Cardiac muscle cell (in vitro differentiated cells and primary cell): ENCODE results near the gene DFFA. TPM values are rescaled to one million over a fixed set of nuclear protein-coding genes. Genes with fewer than 3 reads are reported as not detected.

Experiments used
- DNase-seq, 2 donors: peaks; one replicate each; pipeline versions ENCODE4 v3.0.0 to v3.0.0-alpha.2; 2010 to 2017; ENCODE audit warnings: low read depth in 1 of 2, low spot score in 1 of 2
- H3K27ac ChIP-seq: fragments of 200-600 bp; sonication (generic); 2 replicates; pipeline ENCODE4 v1.5.1; 2016
- H3K27me3 ChIP-seq: fragments of 200-600 bp; sonication (generic); 2 replicates; pipeline ENCODE4 v1.6.0; 2016; ENCODE audit warnings: control low read depth
- H3K36me3 ChIP-seq: fragments of 200-600 bp; sonication (generic); 2 replicates; pipeline ENCODE4 v1.5.1; 2016; ENCODE audit warnings: control low read depth
- H3K4me1 ChIP-seq: fragments of 200-600 bp; sonication (generic); 2 replicates; pipeline ENCODE4 v1.8.1; 2017; ENCODE audit warnings: low read depth, mild to moderate bottlenecking, mixed run types
- H3K4me3 ChIP-seq: fragments of 200-600 bp; sonication (generic); 2 replicates; pipeline ENCODE4 v1.5.1; 2016; ENCODE audit warnings: mild to moderate bottlenecking
- H3K9me3 ChIP-seq: fragments of 200-600 bp; sonication (generic); 2 replicates; pipeline ENCODE4 v1.5.1; 2017; ENCODE audit warnings: low read depth, mild to moderate bottlenecking, control low read depth
- CTCF ChIP-seq: IDR thresholded peaks from 2 replicates; pipeline ENCODE4 v1.5.1; 2012; ENCODE audit warnings: low read depth, mild to moderate bottlenecking, low read length
- polyA plus RNA-seq: library from polyadenylated mRNA; unstranded; fragments of >200 nt; fragmentation: Nextera tagmentation; extraction: Ambion mirVana; gene quantifications from 2 replicates; pipeline ENCODE4 v1.2.1, GENCODE V29; 2016
- total RNA-seq: library from RNA; depleted of rRNA; stranded (reverse); fragments of >200 nt; gene quantifications from 2 replicates; pipeline ENCODE4 v1.2.3, GENCODE V29; 2016

Gene DFFA
- total and polyA plus RNA-seq, 2 experiments from 2014 or later, result 47.5 to 53.6 TPM

- no peaks in the 10 kb centered on the region for H3K9me3 ChIP-seq
- no peak for DNase-seq
- H3K4me1 ChIP-seq, result no peaks in the 10 kb centered on the region
- H3K27me3 ChIP-seq, result no peaks in the 10 kb centered on the region
- no peak overlapping the region for H3K27ac ChIP-seq
- TF ChIP-seq CTCF, result no peak
- no peak overlapping the region for H3K4me3 ChIP-seq
- H3K36me3 ChIP-seq, result no peaks in the 10 kb centered on the region
Observed at GRCh38 chr1:10497109-10497508, 24.8 kb upstream of the DFFA start.

GRCh38 chr1:10495952-10496351 lies 23.6 kb upstream of the DFFA start:
- H3K4me3 ChIP-seq, result no peak overlapping the region
- no peaks in the 10 kb centered on the region for H3K9me3 ChIP-seq
- no peaks in the 10 kb centered on the region for H3K27me3 ChIP-seq
- no peak for DNase-seq
- no peak overlapping the region for H3K27ac ChIP-seq
- no peaks in the 10 kb centered on the region for H3K36me3 ChIP-seq
- TF ChIP-seq CTCF, result no peak
- H3K4me1 ChIP-seq, result no peaks in the 10 kb centered on the region

- no peak for DNase-seq
- Histone ChIP-seq H3K36me3 (no peaks in the 10 kb centered on the region), H3K27me3 (no peaks in the 10 kb centered on the region), H3K4me1 (no peaks in the 10 kb centered on the region), H3K4me3 (no peak overlapping the region), H3K9me3 (no peaks in the 10 kb centered on the region), H3K27ac (peak overlapping the region; percentile 26)
- no peak for TF ChIP-seq CTCF
Observed at GRCh38 chr1:10495475-10495817, 23.1 kb upstream of the DFFA start.

- peak; percentile 69 to 78 for DNase-seq
- H3K27me3 ChIP-seq, result no peaks in the 10 kb centered on the region
- peak overlapping the region; percentile 26 for H3K27ac ChIP-seq
- peak; percentile 86 for TF ChIP-seq CTCF
- peaks cover 2% of the 10 kb centered on the region for H3K4me1 ChIP-seq
- no peak overlapping the region for H3K4me3 ChIP-seq
- H3K36me3 ChIP-seq, result no peaks in the 10 kb centered on the region
- H3K9me3 ChIP-seq, result no peaks in the 10 kb centered on the region
Observed at GRCh38 chr1:10494754-10495474, 22.6 kb upstream of the DFFA start.

GRCh38 chr1:10494418-10494753 lies 22.1 kb upstream of the DFFA start:
- DNase-seq, result no peak
- TF ChIP-seq CTCF, result no peak
- H3K27ac ChIP-seq, result peak overlapping the region; percentile 34
- peaks cover 7% of the 10 kb centered on the region for H3K4me1 ChIP-seq
- H3K27me3 ChIP-seq, result no peaks in the 10 kb centered on the region
- no peaks in the 10 kb centered on the region for H3K9me3 ChIP-seq
- no peak overlapping the region for H3K4me3 ChIP-seq
- no peaks in the 10 kb centered on the region for H3K36me3 ChIP-seq
